B cell (primary cell): Measurements from ENCODE around the gene PSMB2.

Source experiments
- CTCF ChIP-seq: fragments of 200-600 bp; IDR thresholded peaks from one replicate; pipeline ENCODE4 v1.8.0; 2022; ENCODE audit warnings: antibody characterized with exemption, mild to moderate bottlenecking
- EZH2 ChIP-seq: IDR thresholded peaks from 2 replicates; pipeline ENCODE4 v1.6.1; 2012; ENCODE audit warnings: borderline replicate concordance, low read depth, mild to moderate bottlenecking, moderate library complexity, low read length; ENCODE audit not compliant: insufficient read depth, poor library complexity, severe bottlenecking

GRCh38 chr1:35675773-35676172, 34.4 kb upstream of the PSMB2 start:
- TF ChIP-seq CTCF (no peak), EZH2 (no peak)
